BJ (cell line): ENCODE data around the gene NUAK2. TPM values are rescaled to one million over a fixed set of nuclear protein-coding genes. Genes with fewer than 3 reads are reported as not detected.
A peak's percentile ranks its signal among the peaks of the same experiment; 100 is the strongest.

Experiments
- CTCF ChIA-PET: fragments of 350-600 bp; formaldehyde crosslinking; extraction: SDS; loops from one replicate; lab custom pipeline; 2021; ENCODE audit warnings: antibody characterized with exemption, inconsistent platforms; lab: Yijun Ruan, JAX
- POLR2A ChIA-PET: fragments of 300-600 bp; sonication (Branson Sonifier 250); formaldehyde crosslinking; extraction: SDS; loops from one replicate; lab custom pipeline; 2021; ENCODE audit warnings: antibody characterized with exemption; lab: Charles Lee
- DNase-seq: peaks from one replicate; pipeline ENCODE4 v3.0.0-alpha.2; 2011; ENCODE audit warnings: low read depth
- H3K27me3 ChIP-seq: 2 replicates; pipeline ENCODE4 v1.6.0; 2011; ENCODE audit warnings: low read length; ENCODE audit not compliant: control insufficient read depth, insufficient read depth
- H3K36me3 ChIP-seq: 2 replicates; pipeline ENCODE4 v1.5.1; 2011; ENCODE audit warnings: low read length; ENCODE audit not compliant: control insufficient read depth, insufficient read depth
- H3K4me3 ChIP-seq: 2 replicates; pipeline ENCODE4 v1.5.1; 2011; ENCODE audit warnings: low read depth, mild to moderate bottlenecking, control low read depth, low read length
- CTCF ChIP-seq: IDR thresholded peaks from 2 replicates; pipeline ENCODE4 v1.5.1; 2011; ENCODE audit warnings: low read depth, mild to moderate bottlenecking, control low read depth, inconsistent platforms, low read length, moderate library complexity; ENCODE audit not compliant: insufficient read depth
- polyA plus RNA-seq: library from polyadenylated mRNA; depleted of rRNA; stranded (reverse); fragments of >200 nt; gene quantifications from 2 replicates; pipeline ENCODE4 v1.2.3, GENCODE V29; 2011

NUAK2 gene
- polyA plus RNA-seq, 1 experiment = 5.8 TPM

- H3K36me3 ChIP-seq = no peaks in the 10 kb centered on the region
- no peak overlapping the region for H3K4me3 ChIP-seq
- CTCF ChIA-PET = interaction anchor here (1.1 to 2.4 kb wide), 8 partner anchors 9 to 184 kb away, joined by 3 to 10 read pairs (median 4); no protein-coding TSS in a partner anchor
- DNase-seq = no peak
- no peak for TF ChIP-seq CTCF
- peaks cover 41% of the 10 kb centered on the region for H3K27me3 ChIP-seq
- POLR2A ChIA-PET = interaction anchor here (0.7 kb wide), 1 partner anchor 10 kb away, joined by 3 read pairs; no protein-coding TSS in a partner anchor
These were observed 18.2 kb upstream of the NUAK2 start for GRCh38 chr1:205339717-205340116.

GRCh38 chr1:205339197-205339702, 17.7 kb upstream of the NUAK2 start:
- no peaks in the 10 kb centered on the region for H3K36me3 ChIP-seq
- no peak overlapping the region for H3K4me3 ChIP-seq
- ChIA-PET CTCF (interaction anchor here (1.1 to 22.5 kb wide), 8 partner anchors 9 to 185 kb away, joined by 3 to 679 read pairs (median 6); no protein-coding TSS in a partner anchor), POLR2A (no interaction called here)
- no peak for DNase-seq
- H3K27me3 ChIP-seq = peaks cover 37% of the 10 kb centered on the region
- no peak for TF ChIP-seq CTCF

- ChIA-PET POLR2A (no interaction called here), CTCF (interaction anchor here (1.4 to 22.5 kb wide), 5 partner anchors 13 to 186 kb away, joined by 9 to 679 read pairs (median 11); no protein-coding TSS in a partner anchor)
- peaks cover 27% of the 10 kb centered on the region for H3K27me3 ChIP-seq
- TF ChIP-seq CTCF = no peak
- no peak overlapping the region for H3K4me3 ChIP-seq
- no peak for DNase-seq
- H3K36me3 ChIP-seq = no peaks in the 10 kb centered on the region
These were observed 16.5 kb upstream of the NUAK2 start for GRCh38 chr1:205338011-205338410.

- TF ChIP-seq CTCF = no peak
- Histone ChIP-seq H3K27me3 (peaks cover 22% of the 10 kb centered on the region), H3K36me3 (no peaks in the 10 kb centered on the region), H3K4me3 (no peak overlapping the region)
- POLR2A ChIA-PET = no interaction called here
- DNase-seq = no peak
- CTCF ChIA-PET = interaction anchor here (0.8 to 22.5 kb wide), 12 partner anchors 8 to 349 kb away, joined by 3 to 679 read pairs (median 10); no protein-coding TSS in a partner anchor
These were observed 15.9 kb upstream of the NUAK2 start for GRCh38 chr1:205337481-205337880.

- no peak overlapping the region for H3K4me3 ChIP-seq
- no peak for DNase-seq
- CTCF ChIA-PET = interaction anchor here (0.6 to 22.5 kb wide), 29 partner anchors 9 to 347 kb away, joined by 3 to 679 read pairs (median 4); partner anchors contain the start of gene NUAK2
- POLR2A ChIA-PET = no interaction called here
- no peaks in the 10 kb centered on the region for H3K36me3 ChIP-seq
- peaks cover 28% of the 10 kb centered on the region for H3K27me3 ChIP-seq
- TF ChIP-seq CTCF = peak; percentile 99
These were observed 14.1 kb upstream of the NUAK2 start for GRCh38 chr1:205335692-205336091.
